HEK293 (cell line): Measurements from ENCODE around the gene TMPRSS6.

ENCODE experiments used
- ATF2 ChIP-seq: fragments of 450-650 bp; formaldehyde crosslinking; IDR thresholded peaks from 2 replicates; pipeline ENCODE4 v1.5.1; 2016; ENCODE audit warnings: missing biosample characterization, missing genetic modification characterization, low read depth
- CTCF ChIP-seq: fragments of 450-650 bp; formaldehyde crosslinking; IDR thresholded peaks from 2 replicates; pipeline ENCODE4 v1.5.1; 2016; ENCODE audit warnings: missing biosample characterization, missing genetic modification characterization
- OVOL3 ChIP-seq: fragments of 450-650 bp; formaldehyde crosslinking; IDR thresholded peaks from 2 replicates; pipeline ENCODE4 v1.5.1; 2016; ENCODE audit warnings: missing biosample characterization, missing genetic modification characterization
- ZBTB11 ChIP-seq: fragments of 450-650 bp; formaldehyde crosslinking; conservative IDR thresholded peaks from 2 replicates; pipeline ENCODE4 v1.5.1; 2016; ENCODE audit warnings: low read depth, missing biosample characterization, missing genetic modification characterization
- ZNF10 ChIP-seq: fragments of 450-650 bp; formaldehyde crosslinking; IDR thresholded peaks from 2 replicates; pipeline ENCODE4 v1.5.1; 2017; ENCODE audit warnings: missing biosample characterization, missing genetic modification characterization
- ZNF114 ChIP-seq: fragments of 450-650 bp; formaldehyde crosslinking; IDR thresholded peaks from 2 replicates; pipeline ENCODE4 v1.5.0; 2017; ENCODE audit warnings: missing biosample characterization, missing genetic modification characterization
- ZNF121 ChIP-seq: fragments of 450-650 bp; formaldehyde crosslinking; IDR thresholded peaks from 2 replicates; pipeline ENCODE4 v1.5.1; 2016; ENCODE audit warnings: missing biosample characterization, missing genetic modification characterization
- ZNF138 ChIP-seq: fragments of 450-650 bp; formaldehyde crosslinking; IDR thresholded peaks from 2 replicates; pipeline ENCODE4 v1.5.1; 2016; ENCODE audit warnings: missing biosample characterization, missing genetic modification characterization, borderline replicate concordance
- ZNF311 ChIP-seq: fragments of 450-650 bp; formaldehyde crosslinking; IDR thresholded peaks from 2 replicates; pipeline ENCODE4 v1.5.1; 2017; ENCODE audit warnings: missing biosample characterization, missing genetic modification characterization, borderline replicate concordance
- ZNF426 ChIP-seq: fragments of 450-650 bp; formaldehyde crosslinking; IDR thresholded peaks from 2 replicates; pipeline ENCODE4 v1.5.1; 2017; ENCODE audit warnings: missing biosample characterization, missing genetic modification characterization, mild to moderate bottlenecking, inconsistent platforms, moderate library complexity
- ZNF670 ChIP-seq: fragments of 450-650 bp; formaldehyde crosslinking; IDR thresholded peaks from 2 replicates; pipeline ENCODE4 v1.5.1; 2016; ENCODE audit warnings: missing biosample characterization, missing genetic modification characterization, low read depth
- TF ChIP-seq, protein P1 (sequence below): sonication (generic); formaldehyde crosslinking; IDR thresholded peaks from 2 replicates; pipeline ENCODE4 v1.8.1; 2022; ENCODE audit warnings: mild to moderate bottlenecking, moderate library complexity, missing genetic modification reagents
- TF ChIP-seq, protein P2 (sequence below): fragments of 450-650 bp; formaldehyde crosslinking; IDR thresholded peaks from 2 replicates; pipeline ENCODE4 v1.5.1; 2016; ENCODE audit warnings: missing biosample characterization, missing genetic modification characterization, borderline replicate concordance

- TF ChIP-seq ZNF114 (tag by site-specific recombination), result no peak
- no peak for TF ChIP-seq ZNF426
- TF ChIP-seq ZNF311 (tag by site-specific recombination), result no peak
- no peak for TF ChIP-seq ATF2
- TF ChIP-seq ZNF670 (tag by site-specific recombination), result no peak
- TF ChIP-seq, protein P1, sequence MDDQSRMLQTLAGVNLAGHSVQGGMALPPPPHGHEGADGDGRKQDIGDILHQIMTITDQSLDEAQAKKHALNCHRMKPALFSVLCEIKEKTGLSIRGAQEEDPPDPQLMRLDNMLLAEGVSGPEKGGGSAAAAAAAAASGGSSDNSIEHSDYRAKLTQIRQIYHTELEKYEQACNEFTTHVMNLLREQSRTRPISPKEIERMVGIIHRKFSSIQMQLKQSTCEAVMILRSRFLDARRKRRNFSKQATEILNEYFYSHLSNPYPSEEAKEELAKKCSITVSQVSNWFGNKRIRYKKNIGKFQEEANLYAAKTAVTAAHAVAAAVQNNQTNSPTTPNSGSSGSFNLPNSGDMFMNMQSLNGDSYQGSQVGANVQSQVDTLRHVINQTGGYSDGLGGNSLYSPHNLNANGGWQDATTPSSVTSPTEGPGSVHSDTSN (CRISPR knock-in tag), result no peak
- no peak for TF ChIP-seq ZNF121 (tag by site-specific recombination)
- no peak for TF ChIP-seq ZNF138 (tag by site-specific recombination)
- TF ChIP-seq, protein P2, sequence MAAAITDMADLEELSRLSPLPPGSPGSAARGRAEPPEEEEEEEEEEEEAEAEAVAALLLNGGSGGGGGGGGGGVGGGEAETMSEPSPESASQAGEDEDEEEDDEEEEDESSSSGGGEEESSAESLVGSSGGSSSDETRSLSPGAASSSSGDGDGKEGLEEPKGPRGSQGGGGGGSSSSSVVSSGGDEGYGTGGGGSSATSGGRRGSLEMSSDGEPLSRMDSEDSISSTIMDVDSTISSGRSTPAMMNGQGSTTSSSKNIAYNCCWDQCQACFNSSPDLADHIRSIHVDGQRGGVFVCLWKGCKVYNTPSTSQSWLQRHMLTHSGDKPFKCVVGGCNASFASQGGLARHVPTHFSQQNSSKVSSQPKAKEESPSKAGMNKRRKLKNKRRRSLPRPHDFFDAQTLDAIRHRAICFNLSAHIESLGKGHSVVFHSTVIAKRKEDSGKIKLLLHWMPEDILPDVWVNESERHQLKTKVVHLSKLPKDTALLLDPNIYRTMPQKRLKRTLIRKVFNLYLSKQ (tag by site-specific recombination), result no peak
- no peak for TF ChIP-seq CTCF (tag by site-specific recombination)
- TF ChIP-seq ZBTB11 (tag by site-specific recombination), result no peak
- no peak for TF ChIP-seq ZNF10 (tag by site-specific recombination)
- TF ChIP-seq OVOL3 (tag by site-specific recombination), result no peak
Observed at GRCh38 chr22:37062376-37062675, 47.2 kb downstream of the TMPRSS6 start.
